Erythroblast (primary cell): Measurements from ENCODE around the gene COL12A1.

Experiments
- GATA1 ChIP-seq: IDR thresholded peaks from 2 replicates; pipeline ENCODE4 v1.6.1; 2011; ENCODE audit warnings: low read depth, mild to moderate bottlenecking, control low read depth, low read length, moderate library complexity
- POLR2A ChIP-seq: IDR thresholded peaks from 2 replicates; pipeline ENCODE4 v1.6.1; 2011; ENCODE audit warnings: mild to moderate bottlenecking, low read length

- TF ChIP-seq POLR2A (no peak), GATA1 (no peak)
Observed at GRCh38 chr6:75085931-75086635, 119.8 kb downstream of the COL12A1 start.
